ENCODE results near the gene KLHL10.

The KLHL10 gene

GRCh38 chr17:41799366-41799765 lies 38.3 kb upstream of the KLHL10 start:
- TF ChIP-seq, protein P1, sequence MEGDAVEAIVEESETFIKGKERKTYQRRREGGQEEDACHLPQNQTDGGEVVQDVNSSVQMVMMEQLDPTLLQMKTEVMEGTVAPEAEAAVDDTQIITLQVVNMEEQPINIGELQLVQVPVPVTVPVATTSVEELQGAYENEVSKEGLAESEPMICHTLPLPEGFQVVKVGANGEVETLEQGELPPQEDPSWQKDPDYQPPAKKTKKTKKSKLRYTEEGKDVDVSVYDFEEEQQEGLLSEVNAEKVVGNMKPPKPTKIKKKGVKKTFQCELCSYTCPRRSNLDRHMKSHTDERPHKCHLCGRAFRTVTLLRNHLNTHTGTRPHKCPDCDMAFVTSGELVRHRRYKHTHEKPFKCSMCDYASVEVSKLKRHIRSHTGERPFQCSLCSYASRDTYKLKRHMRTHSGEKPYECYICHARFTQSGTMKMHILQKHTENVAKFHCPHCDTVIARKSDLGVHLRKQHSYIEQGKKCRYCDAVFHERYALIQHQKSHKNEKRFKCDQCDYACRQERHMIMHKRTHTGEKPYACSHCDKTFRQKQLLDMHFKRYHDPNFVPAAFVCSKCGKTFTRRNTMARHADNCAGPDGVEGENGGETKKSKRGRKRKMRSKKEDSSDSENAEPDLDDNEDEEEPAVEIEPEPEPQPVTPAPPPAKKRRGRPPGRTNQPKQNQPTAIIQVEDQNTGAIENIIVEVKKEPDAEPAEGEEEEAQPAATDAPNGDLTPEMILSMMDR (IDR thresholded peaks at IDR 0.05) = no peak
- TF ChIP-seq ZFX (IDR thresholded peaks at IDR 0.05; ENCODE audit: borderline replicate concordance) = no peak
- peak overlapping the region; percentile 80; the same call in 1 of the 2 replicates for H3K27ac ChIP-seq

- peak overlapping the region; percentile 80 for H3K27ac ChIP-seq
- TF ChIP-seq ZFX (IDR thresholded peaks at IDR 0.05; ENCODE audit: borderline replicate concordance) = no peak
- TF ChIP-seq, protein P1 (IDR thresholded peaks at IDR 0.05) = no peak
These were observed 36.8 kb upstream of the KLHL10 start for GRCh38 chr17:41800601-41801373.

GRCh38 chr17:41801374-41802271 lies 36.0 kb upstream of the KLHL10 start:
- TF ChIP-seq, protein P1 (IDR thresholded peaks at IDR 0.05) = peak; percentile 94
- TF ChIP-seq ZFX (IDR thresholded peaks at IDR 0.05; ENCODE audit: borderline replicate concordance) = no peak
- H3K27ac ChIP-seq = peak overlapping the region; percentile 80

- TF ChIP-seq, protein P1 (IDR thresholded peaks at IDR 0.05) = no peak
- no peak for TF ChIP-seq ZFX (IDR thresholded peaks at IDR 0.05; ENCODE audit: borderline replicate concordance)
- H3K27ac ChIP-seq = no peak overlapping the region
These were observed 34.3 kb upstream of the KLHL10 start for GRCh38 chr17:41803049-41804020.

DNA sequence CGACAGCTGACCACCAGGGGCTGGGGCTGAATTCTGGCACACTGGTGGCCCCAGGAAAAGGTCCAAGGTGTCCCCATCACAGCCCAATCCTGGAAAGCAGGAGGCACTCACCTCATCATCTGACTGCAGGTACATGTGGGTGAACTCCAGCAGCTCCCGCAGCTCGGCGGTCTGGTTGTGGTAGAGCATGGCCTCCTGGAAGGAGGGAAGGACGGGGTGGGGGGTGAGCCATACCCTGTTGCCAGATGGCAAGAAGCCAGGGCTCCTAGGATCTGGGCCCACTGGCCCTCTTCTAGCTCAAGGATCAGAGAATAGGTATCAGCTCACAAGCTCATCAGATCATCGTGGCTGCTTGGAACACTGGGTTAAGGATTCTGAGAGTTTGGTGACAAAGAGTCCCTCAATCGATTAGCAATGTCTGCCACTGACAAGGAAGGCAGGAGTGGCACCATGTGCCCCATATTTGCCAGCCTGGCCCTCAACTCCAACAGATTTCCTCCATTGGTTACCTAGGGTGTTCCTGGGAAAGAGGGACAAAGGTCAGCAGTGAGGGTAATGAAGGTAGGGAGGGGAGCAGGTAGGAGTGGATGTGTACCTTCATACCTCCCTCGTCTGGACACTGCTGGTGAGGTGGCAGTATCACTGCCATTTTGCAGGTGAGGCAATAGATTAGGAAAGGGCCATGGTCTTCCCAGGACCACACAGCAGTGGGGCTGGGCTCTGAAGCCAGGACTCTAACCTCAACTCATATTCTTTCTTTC lies 30.8 kb upstream of the KLHL10 start:
- peak overlapping the region; percentile 12; the same call in 1 of the 2 replicates for H3K27ac ChIP-seq
- TF ChIP-seq ZFX (IDR thresholded peaks at IDR 0.05; ENCODE audit: borderline replicate concordance) = no peak
- TF ChIP-seq, protein P1 (IDR thresholded peaks at IDR 0.05) = no peak

Data from 22Rv1 (cell line).